Activated T-cell treated with anti-CD3 and anti-CD28 coated beads, Interleukin-2, amount 50 U/mL, for 24 hours (primary cell): ENCODE measurements around the gene HLA-DPA1.

Experiments
- DNase-seq: peaks from one replicate; pipeline ENCODE4 v3.0.0-alpha.2; 2020
- H3K27ac Mint-ChIP-seq: 2 replicates; pipeline ENCODE4 v1.8.0; 2020; ENCODE audit warnings: mild to moderate bottlenecking, mixed read lengths
- H3K27me3 Mint-ChIP-seq: 2 replicates; pipeline ENCODE4 v1.8.0; 2020; ENCODE audit warnings: mixed read lengths
- H3K36me3 Mint-ChIP-seq: 2 replicates; pipeline ENCODE4 v1.8.0; 2020; ENCODE audit warnings: low read depth, mixed read lengths
- H3K4me1 Mint-ChIP-seq: 2 replicates; pipeline ENCODE4 v1.8.0; 2020; ENCODE audit warnings: low read depth, mixed read lengths
- H3K4me3 Mint-ChIP-seq: 2 replicates; pipeline ENCODE4 v1.8.0; 2020; ENCODE audit warnings: mild to moderate bottlenecking, moderate library complexity, mixed read lengths
- H3K9me3 Mint-ChIP-seq: 2 replicates; pipeline ENCODE4 v1.8.0; 2020; ENCODE audit warnings: mixed read lengths

Gene HLA-DPA1

DNA sequence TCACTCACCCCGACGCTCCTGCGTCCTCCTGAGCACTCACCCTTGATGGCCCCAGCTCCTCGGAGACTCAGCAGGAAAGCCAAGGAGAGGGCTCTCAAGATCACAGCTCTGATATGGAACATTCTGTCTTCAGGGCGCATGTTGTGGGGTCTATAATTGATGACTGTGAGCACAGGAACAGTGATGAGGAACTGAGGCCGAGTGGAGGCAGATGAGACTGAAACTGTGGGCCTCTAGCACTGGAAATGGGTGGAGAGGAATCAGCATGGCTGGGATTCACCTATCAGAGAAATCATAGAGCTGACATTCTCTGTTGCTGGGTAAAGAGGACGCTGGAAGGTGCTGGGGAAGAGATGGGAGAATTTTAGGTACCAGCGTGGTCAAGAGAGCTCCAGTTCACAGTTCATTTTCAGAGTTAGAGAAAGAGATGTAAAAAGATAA lies at the start of gene HLA-DPA1:
Gene HLA-DPA1, minus strand, starts transcription at position 219 of the 441 bp plus-strand sequence.
- no peaks in the 10 kb centered on the region for H3K27me3 Mint-ChIP-seq
- H3K27ac Mint-ChIP-seq: peak within 1 kb of the TSS; percentile 69
- peaks cover 6% of the 10 kb centered on the region for H3K36me3 Mint-ChIP-seq
- H3K4me1 Mint-ChIP-seq: peaks cover 47% of the 10 kb centered on the region
- peak; percentile 48 for DNase-seq
- peak within 1 kb of the TSS; percentile 73 for H3K4me3 Mint-ChIP-seq
- H3K9me3 Mint-ChIP-seq: no peaks in the 10 kb centered on the region

DNA sequence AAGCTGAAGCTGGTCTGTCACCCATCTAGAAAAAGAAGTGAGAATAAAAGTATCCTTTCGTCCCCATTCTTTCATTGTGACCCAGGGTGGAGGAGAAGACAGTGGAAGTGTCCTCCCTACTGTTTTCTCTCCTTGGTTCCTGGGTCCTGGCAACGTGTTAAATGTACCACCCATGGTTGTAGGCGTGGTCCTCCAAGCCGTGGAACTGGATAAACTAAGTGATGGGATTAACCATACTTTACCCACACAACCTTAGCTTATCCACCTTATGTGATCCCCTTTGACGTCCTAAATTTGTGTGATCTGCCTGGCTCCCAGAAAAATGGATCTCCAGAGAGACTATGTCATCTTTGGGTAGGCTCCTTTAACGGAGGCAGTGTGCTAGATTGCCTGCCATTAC lies 49.7 kb upstream of the HLA-DPA1 start:
- Mint-ChIP-seq H3K9me3 (peaks cover 8% of the 10 kb centered on the region), H3K4me3 (no peak overlapping the region), H3K27ac (no peak overlapping the region), H3K4me1 (peaks cover 3% of the 10 kb centered on the region), H3K27me3 (peaks cover 15% of the 10 kb centered on the region), H3K36me3 (no peaks in the 10 kb centered on the region)
- no peak for DNase-seq

DNA sequence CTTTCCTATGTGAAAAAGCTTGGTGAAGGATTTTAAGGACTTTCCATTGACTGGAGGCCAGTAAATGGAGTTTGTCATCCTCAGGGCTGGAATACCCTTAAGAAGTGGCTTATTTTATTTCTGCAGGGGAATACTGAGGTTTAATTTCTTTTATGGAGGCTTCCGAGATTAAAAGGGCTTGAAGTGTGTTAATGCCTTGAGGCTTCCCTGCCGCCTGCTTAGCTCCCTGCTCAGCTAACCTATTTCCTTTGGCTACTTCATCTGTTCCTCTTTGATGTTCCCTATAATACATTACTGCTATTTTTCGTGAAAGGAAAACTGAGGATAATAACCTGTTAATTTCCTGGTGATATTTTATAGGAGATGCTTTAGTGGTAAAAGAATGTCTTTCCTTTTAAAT lies 46.6 kb upstream of the HLA-DPA1 start:
- DNase-seq: no peak
- Mint-ChIP-seq H3K27ac (no peak overlapping the region), H3K36me3 (no peaks in the 10 kb centered on the region), H3K27me3 (peaks cover 35% of the 10 kb centered on the region), H3K4me3 (no peak overlapping the region), H3K9me3 (peaks cover 8% of the 10 kb centered on the region), H3K4me1 (peaks cover 15% of the 10 kb centered on the region)

DNA sequence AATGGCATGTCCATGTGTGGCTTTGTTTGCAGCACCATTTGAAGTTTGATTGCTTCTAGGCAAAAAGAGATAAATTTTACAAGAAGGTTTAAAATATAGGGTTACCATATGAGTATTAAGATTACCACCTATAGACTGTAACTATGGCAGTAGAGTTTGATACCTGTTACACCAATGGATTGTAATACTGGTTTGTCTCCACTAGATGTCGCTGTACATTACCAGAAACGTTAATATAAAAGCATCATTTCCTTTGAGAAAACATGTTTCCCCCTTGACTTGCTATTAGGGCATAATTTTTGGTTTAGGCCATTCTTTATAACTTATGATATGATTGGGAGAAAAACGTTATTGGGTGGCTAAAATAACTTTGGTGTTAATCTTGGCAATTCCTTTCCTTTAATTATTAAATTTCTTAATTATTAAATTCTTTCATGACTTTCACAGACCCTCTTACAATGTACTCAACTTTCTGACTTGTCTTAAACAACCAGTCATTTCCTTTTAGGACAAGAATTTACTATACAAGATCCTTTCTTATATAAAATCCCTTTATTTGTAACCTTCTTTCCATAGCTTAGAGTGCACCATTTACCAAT lies 45.2 kb upstream of the HLA-DPA1 start:
- Mint-ChIP-seq H3K27ac (no peak overlapping the region), H3K9me3 (peaks cover 5% of the 10 kb centered on the region), H3K36me3 (no peaks in the 10 kb centered on the region), H3K4me1 (peaks cover 15% of the 10 kb centered on the region), H3K27me3 (peaks cover 46% of the 10 kb centered on the region), H3K4me3 (no peak overlapping the region)
- no peak for DNase-seq

DNA sequence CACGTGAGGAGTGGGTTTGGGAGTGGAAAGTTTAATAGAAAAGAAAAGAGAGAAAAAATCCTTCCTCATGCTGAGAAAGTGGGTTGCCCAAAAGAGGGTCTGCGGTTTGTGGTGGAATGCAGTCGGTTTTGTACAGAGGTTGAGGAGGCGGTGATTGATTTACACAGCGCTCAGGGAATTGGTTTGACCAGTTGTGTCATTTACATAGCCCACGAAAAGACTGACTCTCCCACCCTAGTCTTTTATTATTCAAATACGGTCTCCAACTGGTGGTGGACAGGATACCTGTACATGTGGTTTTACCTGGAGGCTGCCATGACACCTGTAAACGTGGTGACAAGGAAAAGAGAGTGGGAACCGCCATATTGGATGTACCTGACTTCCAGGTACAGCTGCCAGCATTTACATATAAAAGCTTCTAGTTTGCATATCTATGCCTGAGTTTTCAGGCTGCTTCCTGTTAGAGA lies 44.4 kb upstream of the HLA-DPA1 start:
- Mint-ChIP-seq H3K27ac (no peak overlapping the region), H3K27me3 (peaks cover 54% of the 10 kb centered on the region), H3K4me1 (peaks cover 15% of the 10 kb centered on the region), H3K9me3 (no peaks in the 10 kb centered on the region), H3K4me3 (no peak overlapping the region), H3K36me3 (no peaks in the 10 kb centered on the region)
- DNase-seq: no peak

DNA sequence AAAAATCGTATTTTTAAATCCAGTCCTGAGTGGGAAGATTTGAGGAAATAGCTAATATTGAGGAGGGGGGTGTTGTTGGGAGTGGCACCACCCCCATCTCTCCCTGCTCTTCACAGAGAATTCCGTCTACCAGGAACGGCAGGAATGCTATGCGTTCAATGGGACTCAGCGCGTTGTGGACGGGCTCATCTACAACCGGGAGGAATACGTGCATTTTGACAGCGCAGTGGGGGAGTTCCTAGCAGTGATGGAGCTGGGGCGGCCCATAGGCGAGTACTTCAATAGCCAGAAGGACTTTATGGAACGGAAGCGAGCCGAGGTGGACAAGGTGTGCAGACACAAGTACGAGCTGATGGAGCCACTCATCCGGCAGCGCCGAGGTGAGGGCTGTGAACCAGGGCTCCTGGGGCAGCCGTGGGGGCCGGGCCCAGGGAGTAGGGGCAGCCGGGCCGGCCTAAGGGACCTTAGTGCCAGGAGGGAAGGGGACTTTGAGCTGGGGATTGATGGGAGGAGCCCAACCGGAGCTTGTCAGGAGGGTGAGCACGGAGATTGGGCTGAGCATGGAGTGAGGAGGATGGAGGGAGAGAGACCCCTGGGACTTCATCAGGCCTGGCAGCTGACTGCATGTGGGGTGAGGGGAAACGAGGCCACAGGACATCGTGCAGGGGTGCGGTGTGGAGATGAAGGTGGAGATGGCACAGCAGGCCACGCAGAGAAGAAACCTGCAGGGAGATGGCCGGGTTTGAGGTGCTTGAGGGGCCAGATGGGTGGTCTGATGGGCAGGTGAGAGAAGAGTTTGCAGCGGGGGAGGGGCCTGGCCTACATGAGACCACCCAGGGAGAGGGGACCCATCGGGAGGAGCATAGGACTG lies 43.6 kb upstream of the HLA-DPA1 start:
- H3K4me3 Mint-ChIP-seq: no peak overlapping the region
- H3K36me3 Mint-ChIP-seq: no peaks in the 10 kb centered on the region
- H3K27ac Mint-ChIP-seq: no peak overlapping the region
- DNase-seq: no peak
- H3K9me3 Mint-ChIP-seq: no peaks in the 10 kb centered on the region
- peaks cover 15% of the 10 kb centered on the region for H3K4me1 Mint-ChIP-seq
- peaks cover 62% of the 10 kb centered on the region for H3K27me3 Mint-ChIP-seq

DNA sequence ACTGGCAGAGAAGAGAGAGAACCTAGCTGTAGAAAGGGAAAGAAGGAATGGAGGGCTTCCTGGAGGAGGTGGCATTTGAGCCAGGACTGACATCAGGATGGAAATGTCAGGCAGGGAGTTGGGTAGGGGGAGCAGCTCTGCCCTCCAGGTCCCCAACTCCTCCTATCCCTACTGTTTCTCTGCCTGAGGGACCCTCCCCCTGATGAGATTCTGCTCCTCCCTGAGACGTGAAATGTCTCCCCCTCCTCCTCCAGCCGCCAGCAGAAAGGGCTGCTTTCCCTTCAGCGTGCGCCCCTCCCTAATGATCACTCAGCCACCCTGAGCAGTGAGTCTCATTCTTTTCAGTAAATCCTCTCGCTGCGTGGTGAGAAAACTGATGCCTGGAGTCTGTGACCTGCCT lies 43.0 kb upstream of the HLA-DPA1 start:
- H3K4me1 Mint-ChIP-seq: peaks cover 15% of the 10 kb centered on the region
- H3K27ac Mint-ChIP-seq: no peak overlapping the region
- H3K27me3 Mint-ChIP-seq: peaks cover 67% of the 10 kb centered on the region
- H3K36me3 Mint-ChIP-seq: no peaks in the 10 kb centered on the region
- H3K9me3 Mint-ChIP-seq: no peaks in the 10 kb centered on the region
- DNase-seq: no peak
- H3K4me3 Mint-ChIP-seq: no peak overlapping the region

DNA sequence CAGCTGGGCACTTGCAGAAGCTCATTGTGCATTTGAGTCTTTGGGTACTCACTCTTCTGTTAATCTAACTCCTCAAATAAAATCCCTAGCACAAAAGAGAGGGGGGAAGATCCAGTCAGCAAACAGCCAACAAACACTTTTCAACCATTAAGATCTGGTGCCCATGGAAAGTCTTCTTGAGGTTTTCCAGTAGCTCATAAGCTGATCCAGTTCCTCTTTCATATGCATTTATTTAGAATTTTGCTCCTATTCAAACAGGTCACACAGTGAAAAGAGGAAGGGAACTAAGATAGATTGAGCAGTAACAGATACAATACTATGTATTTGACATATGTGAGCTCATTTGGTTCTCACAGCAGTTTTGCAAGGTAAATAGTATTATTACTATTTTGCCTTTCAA lies 41.0 kb upstream of the HLA-DPA1 start:
- DNase-seq: no peak
- Mint-ChIP-seq H3K4me3 (no peak overlapping the region), H3K27me3 (peaks cover 81% of the 10 kb centered on the region), H3K4me1 (peaks cover 15% of the 10 kb centered on the region), H3K36me3 (no peaks in the 10 kb centered on the region), H3K9me3 (no peaks in the 10 kb centered on the region), H3K27ac (no peak overlapping the region)

DNA sequence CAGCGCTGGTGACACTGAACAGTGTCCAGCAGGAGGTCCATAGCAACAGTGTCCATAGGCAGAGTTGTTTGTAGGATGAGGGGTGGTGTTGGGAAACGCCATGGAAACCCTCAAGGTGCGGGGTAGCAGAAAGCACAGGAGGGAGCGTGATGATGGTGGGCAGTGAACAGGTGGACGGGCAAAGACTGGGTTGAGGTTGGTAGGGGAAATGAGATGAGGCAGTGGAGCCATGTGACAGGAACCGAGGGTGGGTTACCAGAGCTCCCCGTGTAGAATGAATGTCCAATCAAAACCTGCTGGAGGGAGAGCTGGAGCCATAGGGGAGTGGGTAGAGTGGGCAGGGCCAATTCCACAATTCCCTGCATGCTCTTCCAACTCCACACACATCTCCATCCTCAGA lies 40.3 kb upstream of the HLA-DPA1 start:
- Mint-ChIP-seq H3K4me1 (peaks cover 15% of the 10 kb centered on the region), H3K27ac (no peak overlapping the region), H3K36me3 (no peaks in the 10 kb centered on the region), H3K9me3 (no peaks in the 10 kb centered on the region), H3K27me3 (peaks cover 82% of the 10 kb centered on the region), H3K4me3 (no peak overlapping the region)
- DNase-seq: no peak

DNA sequence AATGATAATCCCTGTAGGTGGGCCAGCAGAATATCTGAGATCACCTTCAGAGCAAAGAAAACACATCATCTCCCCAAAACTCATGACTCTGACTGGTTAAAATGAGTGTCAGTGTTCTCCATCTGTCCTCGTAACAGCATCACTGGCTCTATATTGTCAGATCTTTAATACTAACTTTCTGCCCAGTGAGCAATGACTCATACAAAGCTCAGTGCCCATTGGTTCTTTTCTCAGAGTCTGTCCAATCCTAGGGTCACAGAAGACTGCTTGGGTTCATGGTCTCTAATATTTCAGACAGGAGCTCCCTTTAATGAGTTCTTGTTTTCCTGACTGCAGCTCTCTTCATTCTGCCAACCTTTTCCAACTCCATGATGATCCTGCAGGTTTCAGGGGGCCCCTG lies 38.7 kb upstream of the HLA-DPA1 start:
- Mint-ChIP-seq H3K27me3 (peaks cover 79% of the 10 kb centered on the region), H3K4me3 (no peak overlapping the region), H3K9me3 (no peaks in the 10 kb centered on the region), H3K4me1 (peaks cover 5% of the 10 kb centered on the region), H3K27ac (no peak overlapping the region), H3K36me3 (no peaks in the 10 kb centered on the region)
- DNase-seq: no peak

DNA sequence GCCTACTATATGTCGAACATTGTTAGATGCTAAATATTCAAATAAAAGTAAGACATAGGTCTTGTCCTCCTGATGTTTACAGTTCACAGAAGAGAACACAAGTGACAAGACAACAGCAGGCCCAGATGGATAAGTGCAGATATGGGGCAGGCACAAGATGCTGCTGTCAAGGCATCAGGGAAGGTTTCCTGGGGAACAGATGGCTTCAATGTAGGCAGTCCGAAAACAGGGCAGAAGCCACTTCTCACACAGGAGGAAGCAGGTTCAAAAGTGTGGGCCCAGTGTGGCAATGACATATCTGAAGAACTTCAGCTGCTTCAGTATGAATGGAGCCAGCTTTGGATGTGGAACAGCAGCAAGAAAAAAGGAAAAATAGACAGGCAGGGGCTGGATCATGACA lies 34.9 kb upstream of the HLA-DPA1 start:
- Mint-ChIP-seq H3K9me3 (no peaks in the 10 kb centered on the region), H3K36me3 (no peaks in the 10 kb centered on the region), H3K27me3 (peaks cover 71% of the 10 kb centered on the region), H3K27ac (no peak overlapping the region), H3K4me1 (no peaks in the 10 kb centered on the region), H3K4me3 (no peak overlapping the region)
- DNase-seq: no peak

DNA sequence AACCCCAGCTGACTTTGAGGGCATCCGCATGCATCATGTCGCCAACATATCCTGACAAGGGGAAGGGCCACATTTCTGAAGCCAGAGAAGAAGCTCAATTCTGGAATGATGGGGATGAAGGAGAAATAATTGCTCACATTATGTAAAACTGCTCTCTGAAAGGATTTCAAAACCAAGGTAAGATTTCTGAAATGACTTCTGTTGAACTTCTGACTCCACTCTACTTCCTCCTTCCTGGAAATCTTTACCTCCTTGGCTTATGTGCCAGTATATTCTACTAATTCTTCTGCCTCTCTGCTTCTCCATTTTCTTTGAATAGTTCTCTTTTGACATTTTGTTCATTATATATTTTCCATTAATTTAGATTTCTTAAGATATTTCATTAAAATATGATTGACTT lies 34.2 kb upstream of the HLA-DPA1 start:
- peaks cover 65% of the 10 kb centered on the region for H3K27me3 Mint-ChIP-seq
- H3K4me3 Mint-ChIP-seq: no peak overlapping the region
- no peak overlapping the region for H3K27ac Mint-ChIP-seq
- H3K4me1 Mint-ChIP-seq: no peaks in the 10 kb centered on the region
- no peaks in the 10 kb centered on the region for H3K36me3 Mint-ChIP-seq
- DNase-seq: no peak
- H3K9me3 Mint-ChIP-seq: no peaks in the 10 kb centered on the region

DNA sequence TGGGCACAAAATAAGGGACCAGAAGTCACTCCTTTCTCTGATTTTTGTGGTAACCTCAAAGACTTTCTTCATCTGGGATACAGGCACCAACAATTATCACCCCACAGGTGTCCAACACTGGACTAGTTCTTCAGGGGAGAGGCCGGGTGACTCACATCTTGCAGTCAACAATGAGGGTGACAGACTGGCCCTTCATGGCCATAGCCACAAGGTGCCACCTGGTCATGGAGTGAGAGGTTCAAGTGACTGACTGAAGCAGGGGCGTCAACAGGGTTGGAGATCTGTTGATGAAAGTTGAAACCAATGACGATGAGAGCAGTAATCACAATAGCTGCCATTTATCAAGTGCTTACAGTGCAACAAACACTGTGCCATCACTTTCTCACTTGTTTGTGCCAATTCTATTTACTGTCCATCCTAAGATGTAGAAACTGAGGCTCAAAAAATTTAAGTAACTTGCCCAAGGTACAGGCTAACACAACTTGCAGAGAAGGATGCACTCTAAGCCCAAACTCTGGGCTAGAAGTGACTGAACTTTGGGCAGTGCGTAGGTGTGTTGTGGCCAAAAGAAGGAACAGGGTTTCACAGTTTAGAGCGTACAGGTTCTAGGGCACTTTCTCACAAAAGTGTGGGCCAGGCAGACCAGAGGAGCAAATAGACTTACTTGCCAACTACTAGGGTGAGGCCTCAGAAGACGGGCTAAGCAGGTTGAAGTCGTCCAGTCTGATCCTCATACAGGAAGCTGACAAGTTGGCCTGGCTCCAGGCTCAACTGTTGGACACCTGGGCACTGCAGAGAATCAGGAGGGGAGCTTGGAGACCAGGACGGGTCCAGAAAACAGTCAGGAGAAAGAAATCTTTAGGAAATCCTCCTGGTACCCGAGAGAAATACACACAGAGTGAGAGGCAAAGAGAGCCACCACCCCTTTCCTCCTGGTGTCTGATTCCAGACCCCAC lies 32.7 kb upstream of the HLA-DPA1 start:
- H3K4me1 Mint-ChIP-seq: no peaks in the 10 kb centered on the region
- H3K9me3 Mint-ChIP-seq: peaks cover 12% of the 10 kb centered on the region
- H3K27me3 Mint-ChIP-seq: peaks cover 61% of the 10 kb centered on the region
- H3K36me3 Mint-ChIP-seq: no peaks in the 10 kb centered on the region
- H3K4me3 Mint-ChIP-seq: no peak overlapping the region
- H3K27ac Mint-ChIP-seq: no peak overlapping the region
- no peak for DNase-seq

DNA sequence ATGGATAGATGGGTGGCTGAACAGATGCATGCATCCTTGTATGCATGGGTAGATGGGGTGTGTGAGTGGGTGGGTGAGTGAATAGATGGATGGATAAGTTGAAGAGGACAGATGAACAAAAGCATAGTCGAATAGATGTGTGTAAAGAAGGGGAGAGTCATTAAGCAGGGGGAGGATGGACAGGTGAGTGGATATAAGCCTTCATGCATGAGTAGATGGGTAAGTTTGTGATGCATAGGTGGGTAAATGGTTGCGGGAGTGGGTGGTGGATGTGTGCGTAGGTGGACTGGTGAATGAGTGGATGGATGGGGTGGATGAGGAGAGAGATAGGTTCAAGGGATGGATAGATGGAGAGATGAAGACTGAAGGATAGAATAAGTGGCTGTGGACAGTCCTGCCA lies 31.9 kb upstream of the HLA-DPA1 start:
- no peaks in the 10 kb centered on the region for H3K36me3 Mint-ChIP-seq
- peaks cover 20% of the 10 kb centered on the region for H3K9me3 Mint-ChIP-seq
- H3K4me1 Mint-ChIP-seq: no peaks in the 10 kb centered on the region
- no peak for DNase-seq
- H3K27ac Mint-ChIP-seq: no peak overlapping the region
- H3K27me3 Mint-ChIP-seq: peaks cover 57% of the 10 kb centered on the region
- no peak overlapping the region for H3K4me3 Mint-ChIP-seq
